PC-3 (cell line): ENCODE data around the gene LGALS9C.
"Not testable (repeated sequence)": the region's sequence is repeated elsewhere in the genome, so short reads cannot be mapped to it uniquely, and the experiment has no call there.

ENCODE experiments used
- CTCF ChIP-seq: fragments of 300-600 bp; sonication (generic); conservative IDR thresholded peaks from 2 replicates; pipeline ENCODE4 v1.5.1; 2017; ENCODE audit warnings: antibody characterized with exemption, low read depth, mild to moderate bottlenecking, low read length
- EZH2 ChIP-seq: fragments of 300-600 bp; sonication (generic); IDR thresholded peaks from one replicate; pipeline ENCODE4 v1.6.1; 2017; ENCODE audit warnings: antibody characterized with exemption, mild to moderate bottlenecking, low read length; ENCODE audit not compliant: unreplicated experiment
- EZH2phosphoT487 ChIP-seq: fragments of 300-600 bp; sonication (generic); IDR thresholded peaks from 2 replicates; pipeline ENCODE4 v1.6.1; 2018; ENCODE audit warnings: mild to moderate bottlenecking, antibody characterized with exemption, low read length, borderline replicate concordance

GRCh38 chr17:18467001-18467400 lies 9.6 kb upstream of the LGALS9C start:
- not testable (repeated sequence) for TF ChIP-seq EZH2phosphoT487, CTCF, EZH2
